Esophagus squamous epithelium (tissue), 4 donors: ENCODE results near the gene ILK.

ENCODE experiments used
- CTCF ChIP-seq, 6 experiments: fragments of 450-650 bp in 4 of 6; fragments of 200-600 bp in 2 of 6; sonication (generic) in 2 of 6; IDR thresholded peaks; one replicate each; pipeline ENCODE4 v1.5.1; 2016 to 2019; ENCODE audit warnings: antibody characterized with exemption in 6 of 6, mild to moderate bottlenecking in 4 of 6, moderate library complexity in 4 of 6
- POLR2A ChIP-seq, 4 donors: fragments of 450-650 bp; IDR thresholded peaks; one replicate each; pipeline ENCODE4 v1.6.1; 2017; ENCODE audit warnings: antibody characterized with exemption in 4 of 4, mild to moderate bottlenecking in 4 of 4, moderate library complexity in 3 of 4

DNA sequence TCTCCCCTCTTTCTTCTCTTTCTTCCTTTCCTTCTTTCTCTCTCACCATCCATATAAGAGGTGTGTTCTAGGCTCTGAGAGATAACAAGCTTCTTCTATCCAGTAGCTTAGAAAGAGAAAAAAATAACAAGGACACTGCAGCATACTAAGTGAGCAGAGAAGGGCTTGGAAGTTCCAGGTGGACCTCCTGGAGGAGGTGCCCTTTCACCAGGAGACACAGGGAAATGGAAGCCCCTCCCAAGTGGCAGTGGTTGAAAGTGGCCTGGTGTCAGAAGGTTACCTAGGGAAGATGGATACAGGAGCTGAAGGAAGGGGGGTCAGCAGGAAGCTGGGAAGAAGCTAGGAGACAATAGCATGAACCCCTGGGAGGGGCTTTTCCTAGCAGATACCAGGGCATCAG is 46.5 kb downstream of the ILK start:
- TF ChIP-seq CTCF (IDR thresholded peaks at IDR 0.05) (no peak), POLR2A (IDR thresholded peaks at IDR 0.05) (no peak)
